NB4 (cell line): ENCODE measurements around the gene CLTRN.
"Not testable (repeated sequence)": the region's sequence is repeated elsewhere in the genome, so short reads cannot be mapped to it uniquely, and the experiment has no call there.

Experiments used
- DNase-seq: peaks from one replicate; pipeline ENCODE4 v3.0.0; 2010; ENCODE audit warnings: low read depth
- H3K4me3 ChIP-seq: one replicate; pipeline ENCODE4 v1.5.1; 2011; ENCODE audit warnings: mild to moderate bottlenecking, low read depth, low read length, moderate library complexity
- MYC ChIP-seq: IDR thresholded peaks from 2 replicates; pipeline ENCODE4 v1.6.1; 2011; ENCODE audit warnings: low read depth, low read length
- POLR2A ChIP-seq: IDR thresholded peaks from 2 replicates; pipeline ENCODE4 v1.6.1; 2011; ENCODE audit warnings: mild to moderate bottlenecking; ENCODE audit not compliant: insufficient read length; ENCODE audit errors: extremely low read depth
- TF ChIP-seq, protein P1 (sequence below): IDR thresholded peaks from one replicate; pipeline ENCODE4 v1.5.1; 2012; ENCODE audit warnings: low read depth, low read length
- TF ChIP-seq, protein P2 (sequence below): IDR thresholded peaks from 2 replicates; pipeline ENCODE4 v1.6.1; 2011; ENCODE audit warnings: low read depth, low read length

Gene CLTRN

DNA sequence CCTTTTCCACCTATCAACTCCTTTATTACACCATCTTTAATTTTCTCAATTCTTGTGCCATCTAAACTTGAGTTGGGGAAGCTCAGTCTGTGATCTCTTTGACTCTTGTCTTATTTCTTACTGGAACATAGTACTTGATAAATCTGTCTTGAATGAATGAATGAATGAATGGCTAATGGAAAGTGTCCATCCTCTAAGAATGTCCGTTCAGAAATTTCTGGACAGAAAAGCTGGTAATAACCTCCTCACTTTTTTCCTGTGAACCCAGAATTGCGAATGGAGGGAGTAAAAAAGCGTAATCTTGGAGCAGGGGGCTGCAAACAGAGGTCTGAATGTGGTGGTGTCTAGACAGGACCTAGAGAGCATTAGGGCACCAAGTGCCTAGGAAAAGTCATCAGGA, 9.4 kb upstream of the CLTRN start:
- no peak for TF ChIP-seq MYC
- TF ChIP-seq, protein P1, sequence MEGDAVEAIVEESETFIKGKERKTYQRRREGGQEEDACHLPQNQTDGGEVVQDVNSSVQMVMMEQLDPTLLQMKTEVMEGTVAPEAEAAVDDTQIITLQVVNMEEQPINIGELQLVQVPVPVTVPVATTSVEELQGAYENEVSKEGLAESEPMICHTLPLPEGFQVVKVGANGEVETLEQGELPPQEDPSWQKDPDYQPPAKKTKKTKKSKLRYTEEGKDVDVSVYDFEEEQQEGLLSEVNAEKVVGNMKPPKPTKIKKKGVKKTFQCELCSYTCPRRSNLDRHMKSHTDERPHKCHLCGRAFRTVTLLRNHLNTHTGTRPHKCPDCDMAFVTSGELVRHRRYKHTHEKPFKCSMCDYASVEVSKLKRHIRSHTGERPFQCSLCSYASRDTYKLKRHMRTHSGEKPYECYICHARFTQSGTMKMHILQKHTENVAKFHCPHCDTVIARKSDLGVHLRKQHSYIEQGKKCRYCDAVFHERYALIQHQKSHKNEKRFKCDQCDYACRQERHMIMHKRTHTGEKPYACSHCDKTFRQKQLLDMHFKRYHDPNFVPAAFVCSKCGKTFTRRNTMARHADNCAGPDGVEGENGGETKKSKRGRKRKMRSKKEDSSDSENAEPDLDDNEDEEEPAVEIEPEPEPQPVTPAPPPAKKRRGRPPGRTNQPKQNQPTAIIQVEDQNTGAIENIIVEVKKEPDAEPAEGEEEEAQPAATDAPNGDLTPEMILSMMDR: no peak
- DNase-seq: no peak
- peak overlapping the region; percentile 94 for H3K4me3 ChIP-seq

DNA sequence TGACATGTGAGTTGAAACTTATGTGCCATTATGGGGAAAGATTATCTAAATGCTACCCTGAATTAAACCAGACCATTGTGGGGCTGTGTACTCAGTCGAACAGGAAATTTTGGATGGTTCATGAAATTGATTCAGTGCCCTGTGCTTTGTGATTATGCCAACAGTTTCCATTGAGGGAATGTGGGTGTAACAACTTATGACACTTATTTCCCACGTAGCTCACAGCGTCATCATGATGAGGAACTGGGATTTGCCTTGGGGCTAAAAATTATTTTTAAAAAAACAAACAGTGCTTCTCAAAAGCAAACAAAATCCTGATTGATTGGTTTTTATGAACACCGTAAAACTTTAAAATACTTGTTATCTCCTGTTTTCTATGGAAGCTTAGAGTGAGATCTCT, 8.3 kb upstream of the CLTRN start:
- H3K4me3 ChIP-seq: no peak overlapping the region
- TF ChIP-seq POLR2A (no peak), MYC (no peak)
- TF ChIP-seq, protein P1: no peak
- TF ChIP-seq, protein P2, sequence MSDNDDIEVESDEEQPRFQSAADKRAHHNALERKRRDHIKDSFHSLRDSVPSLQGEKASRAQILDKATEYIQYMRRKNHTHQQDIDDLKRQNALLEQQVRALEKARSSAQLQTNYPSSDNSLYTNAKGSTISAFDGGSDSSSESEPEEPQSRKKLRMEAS: no peak
- DNase-seq: no peak

DNA sequence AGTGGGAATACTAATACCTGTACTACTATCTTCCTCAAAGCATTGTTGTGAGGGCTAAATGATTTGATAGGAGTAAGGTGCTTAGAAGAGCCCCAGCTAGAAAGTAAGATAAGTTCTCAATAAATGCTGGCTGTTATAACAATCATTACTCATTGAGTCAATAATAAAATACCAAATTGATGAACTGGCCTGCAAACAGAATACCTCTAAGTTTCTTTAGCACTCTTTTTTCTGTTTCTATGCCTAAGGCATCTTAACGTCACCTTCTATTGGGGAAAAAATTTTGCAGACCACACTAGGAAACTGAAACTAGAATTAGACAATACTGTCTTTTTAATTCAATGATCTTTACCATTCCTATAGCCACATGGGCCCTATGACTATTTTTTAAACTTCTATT, 1.2 kb downstream of the CLTRN start:
- TF ChIP-seq MYC: no peak
- TF ChIP-seq, protein P2: no peak
- TF ChIP-seq, protein P1: no peak
- no peak for TF ChIP-seq POLR2A
- no peak overlapping the region for H3K4me3 ChIP-seq
- DNase-seq: no peak

DNA sequence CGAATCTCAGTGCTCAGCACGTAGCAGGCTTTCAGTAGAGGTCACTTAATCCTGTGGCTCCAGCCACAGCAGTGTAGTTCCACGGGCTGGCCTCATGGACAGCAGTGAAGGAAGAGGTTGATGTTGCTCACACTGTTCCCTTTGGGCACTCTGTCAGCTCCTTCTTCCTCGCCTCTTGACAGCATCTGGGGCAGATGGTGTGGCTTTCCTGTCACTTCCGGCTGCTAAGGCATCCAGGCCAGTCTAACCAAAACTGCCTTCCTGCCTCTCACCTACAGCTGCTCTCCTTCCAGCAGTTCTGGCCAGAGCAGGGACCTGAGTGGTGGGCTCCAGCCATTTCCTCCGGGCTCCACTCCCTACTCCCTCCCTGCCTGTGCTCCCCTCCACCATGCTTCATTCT, 9.8 kb downstream of the CLTRN start:
- H3K4me3 ChIP-seq, DNase-seq: not testable (repeated sequence)

DNA sequence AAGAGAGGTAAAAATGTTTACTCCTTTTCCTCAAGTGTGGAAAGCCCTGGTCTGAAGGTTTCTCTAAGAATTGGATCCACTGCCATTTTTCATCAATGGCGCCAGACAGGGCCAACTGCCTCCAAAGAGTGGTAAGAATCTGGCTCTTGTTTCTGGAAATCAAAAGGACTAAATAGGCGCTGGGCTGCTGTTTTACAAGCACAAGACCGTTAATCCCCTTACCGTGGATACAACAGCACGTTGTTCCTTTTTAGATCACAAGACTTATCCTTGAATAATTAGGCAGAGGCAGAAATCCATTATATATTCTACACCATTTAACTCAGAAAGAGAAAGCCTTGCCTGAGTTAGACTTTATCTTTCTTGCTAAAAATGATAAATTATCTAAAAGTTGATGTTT, 10.6 kb downstream of the CLTRN start:
- no peak for DNase-seq
- no peak overlapping the region for H3K4me3 ChIP-seq
- no peak for TF ChIP-seq POLR2A
- TF ChIP-seq, protein P1: no peak
- no peak for TF ChIP-seq MYC
- TF ChIP-seq, protein P2: no peak

DNA sequence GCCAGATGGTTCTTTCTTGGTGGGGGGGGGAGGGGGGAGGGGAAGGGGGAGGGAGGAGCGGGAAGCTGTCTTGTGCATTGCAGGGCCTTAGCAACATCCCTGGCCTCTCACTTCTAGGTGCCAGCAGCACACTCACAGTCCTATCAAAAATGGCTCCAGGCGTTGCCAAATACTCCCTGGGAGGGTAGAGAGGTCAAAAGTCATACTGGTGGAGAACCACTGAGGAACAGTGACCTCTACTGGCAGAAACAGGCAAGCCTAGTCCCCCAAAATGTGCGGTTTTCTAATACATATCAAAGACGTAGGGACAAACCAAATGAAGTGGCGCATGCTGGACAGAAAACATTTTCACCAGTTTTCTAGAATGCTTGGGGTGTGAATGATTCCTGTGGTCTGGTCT, 17.1 kb downstream of the CLTRN start:
- not testable (repeated sequence) for H3K4me3 ChIP-seq, DNase-seq

DNA sequence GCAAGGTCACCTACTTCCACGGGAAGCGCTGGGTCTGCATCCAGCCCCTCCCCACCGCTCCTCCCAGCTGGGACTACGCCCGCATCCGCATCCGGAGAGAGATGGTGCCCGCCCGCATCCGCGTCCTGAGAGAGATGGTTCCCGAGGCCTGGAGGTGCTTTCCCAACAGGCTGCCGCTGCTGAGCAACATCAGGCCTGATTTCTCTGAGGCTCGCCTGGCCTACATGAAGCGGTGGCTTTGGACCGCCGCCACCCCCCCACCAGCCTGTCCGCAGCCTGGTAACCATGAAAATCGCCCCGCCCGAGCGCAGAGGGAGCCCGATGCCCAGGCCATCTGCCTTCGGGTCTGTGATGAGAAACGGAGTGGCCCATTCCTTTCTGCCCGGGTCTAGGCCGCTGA, 18.1 kb downstream of the CLTRN start:
- TF ChIP-seq MYC (no peak), POLR2A (no peak)
- TF ChIP-seq, protein P1: no peak
- TF ChIP-seq, protein P2: no peak
- H3K4me3 ChIP-seq: no peak overlapping the region
- DNase-seq: no peak
